AG08395 (cell line): ENCODE measurements around the gene UGP2.
"Not testable (repeated sequence)": the region's sequence is repeated elsewhere in the genome, so short reads cannot be mapped to it uniquely, and the experiment has no call there.

Source experiments
- DNase-seq: peaks from one replicate; pipeline ENCODE4 v3.0.0; 2012; ENCODE audit warnings: mixed read lengths, low spot score

The UGP2 gene

DNA sequence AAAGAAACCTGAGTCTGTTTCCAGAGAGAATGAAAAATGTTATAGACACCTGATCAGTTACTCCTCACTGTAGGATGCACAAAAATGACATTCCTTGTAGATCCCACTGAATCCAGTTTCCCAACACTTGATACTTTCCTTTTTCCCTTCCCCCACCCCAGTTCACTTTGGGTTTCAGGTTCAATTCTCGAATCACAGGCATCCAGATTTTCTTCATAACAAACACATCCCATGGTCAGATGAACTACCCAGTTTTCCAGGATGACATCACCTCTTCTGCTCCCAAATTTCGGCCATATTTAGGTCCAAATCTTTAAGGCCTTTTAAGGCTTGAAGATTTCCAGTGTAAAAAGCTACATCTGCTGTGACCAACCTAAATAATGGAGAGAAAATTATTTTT lies 51.5 kb downstream of the UGP2 start:
- DNase-seq = no peak

DNA sequence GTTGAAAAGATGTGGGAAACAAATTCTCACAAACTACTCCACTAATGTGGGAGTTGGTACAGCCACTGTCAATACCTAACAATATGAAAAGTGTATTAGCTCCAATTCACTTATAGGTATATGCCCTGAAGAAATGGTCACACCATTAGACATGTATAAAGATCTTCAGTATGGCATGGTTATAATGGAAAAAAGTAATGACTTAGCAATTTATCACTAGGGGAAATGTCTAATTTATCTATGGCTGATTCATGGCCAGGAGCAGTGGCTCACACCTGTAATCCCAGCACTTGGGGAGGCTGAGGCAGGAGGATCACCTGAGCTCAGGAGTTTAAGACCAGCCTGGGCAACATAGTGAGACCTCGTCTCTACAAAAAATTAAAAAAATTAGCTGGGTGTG lies 52.5 kb downstream of the UGP2 start:
- no peak for DNase-seq

DNA sequence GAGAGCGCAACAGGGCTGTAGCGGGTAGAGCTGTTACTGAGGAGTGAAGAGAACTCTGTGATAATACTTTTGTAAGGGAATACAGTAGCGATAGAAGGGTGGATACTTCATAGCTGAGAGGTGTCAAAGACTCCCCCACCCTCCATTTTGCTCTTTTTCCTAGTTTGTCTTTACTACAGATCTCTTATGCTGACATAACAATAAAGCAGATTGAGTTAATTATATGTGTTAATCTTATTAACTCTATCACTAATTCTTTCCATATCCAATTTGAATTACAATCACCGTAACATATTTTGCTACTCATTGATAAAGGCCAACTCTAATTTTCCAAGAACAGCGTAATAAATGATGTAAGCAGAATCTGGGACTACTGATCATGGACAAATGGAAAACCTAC lies 57.1 kb downstream of the UGP2 start:
- DNase-seq = no peak

DNA sequence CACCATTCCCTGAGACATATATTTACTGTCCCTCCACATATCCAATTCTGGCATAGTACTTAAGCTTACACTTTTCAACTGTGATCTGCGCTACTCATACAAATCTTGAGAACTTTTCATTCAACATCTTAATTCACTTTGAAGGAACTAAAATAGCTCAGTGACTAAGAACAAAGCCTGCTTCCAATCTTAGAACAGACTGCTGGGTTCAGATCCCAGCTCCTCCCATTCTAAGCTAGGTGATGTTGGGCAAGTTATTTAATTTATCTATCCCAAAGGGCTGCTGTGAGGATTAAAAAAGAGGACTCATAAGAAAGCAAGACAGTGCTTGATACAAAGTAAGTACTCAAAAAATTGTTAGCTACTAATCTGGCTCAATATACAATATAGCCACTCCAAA lies 57.9 kb downstream of the UGP2 start:
- DNase-seq = no peak

DNA sequence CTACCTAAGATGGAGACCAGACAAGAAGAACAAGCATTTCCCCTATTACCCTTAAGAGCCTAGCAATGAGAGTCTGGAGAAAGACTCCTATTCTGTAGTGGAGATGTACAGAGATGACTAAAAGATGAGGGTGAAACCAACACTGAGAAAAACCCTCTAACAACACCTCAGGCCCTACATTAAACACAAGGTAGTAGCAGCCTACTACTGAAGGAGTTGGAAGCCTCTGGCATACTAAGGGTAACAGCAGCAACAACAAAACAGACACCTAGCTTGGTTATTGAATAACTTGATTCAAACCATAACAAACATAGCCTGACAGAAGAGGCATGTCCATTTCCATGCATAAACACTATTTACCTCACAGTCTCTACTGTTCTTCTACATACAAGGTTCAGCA lies 60.5 kb downstream of the UGP2 start:
- DNase-seq = no peak

DNA sequence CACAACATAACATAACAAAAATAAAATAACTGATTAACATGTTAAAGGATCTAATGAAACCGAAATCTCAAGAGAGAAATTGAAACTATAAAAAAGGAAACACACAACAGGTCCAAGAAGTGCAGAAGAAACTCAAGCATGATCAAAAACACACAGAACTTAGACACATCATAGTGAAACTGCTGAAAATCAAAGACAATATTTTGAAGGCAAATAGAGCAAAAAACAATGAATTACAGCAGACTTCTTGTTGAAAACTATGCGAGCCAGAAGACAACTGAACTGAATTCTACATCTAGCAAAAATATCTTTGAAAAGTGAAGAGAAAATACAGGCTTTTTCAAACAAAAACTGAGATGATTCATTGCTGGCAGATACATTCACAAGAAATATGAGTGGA lies 61.3 kb downstream of the UGP2 start:
- no peak for DNase-seq

DNA sequence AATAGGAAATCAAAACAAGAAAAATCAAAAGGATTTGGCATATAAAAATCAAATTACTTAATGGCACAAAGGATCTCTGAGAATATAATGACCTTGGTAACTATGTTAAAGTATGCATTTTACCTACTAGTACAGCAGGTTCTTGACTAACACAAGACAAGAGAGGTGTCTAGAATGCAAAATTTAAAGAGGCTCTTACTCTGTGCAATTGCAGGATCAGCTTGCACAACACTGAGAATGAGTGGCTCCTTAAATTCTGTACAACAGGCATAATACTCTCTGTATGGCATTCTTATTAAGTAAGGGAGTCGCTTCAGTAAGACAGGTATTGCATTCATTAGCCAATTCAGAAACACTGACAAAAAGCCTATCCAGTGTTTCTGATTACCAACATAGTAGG lies 72.6 kb downstream of the UGP2 start:
- no peak for DNase-seq

DNA sequence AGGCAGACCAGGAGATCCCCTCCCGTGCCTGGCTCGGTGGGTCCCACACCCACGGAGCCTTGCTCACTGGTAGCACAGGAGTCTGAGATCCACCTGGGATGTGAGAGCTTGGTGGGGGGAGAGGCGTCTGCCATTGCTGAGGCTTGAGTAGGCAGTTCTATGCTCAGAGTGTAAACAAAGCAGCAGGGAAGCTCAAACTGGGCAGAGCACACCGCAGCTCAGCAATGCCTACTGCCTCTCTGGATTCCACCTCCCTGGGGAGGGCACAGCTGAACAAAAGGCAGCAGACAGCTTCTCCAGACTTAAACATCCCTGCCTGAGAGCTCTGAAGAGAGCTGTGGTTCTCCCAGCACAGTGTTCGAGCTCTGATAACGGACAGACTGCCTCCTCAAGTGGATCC lies 85.1 kb downstream of the UGP2 start:
- DNase-seq = no peak

DNA sequence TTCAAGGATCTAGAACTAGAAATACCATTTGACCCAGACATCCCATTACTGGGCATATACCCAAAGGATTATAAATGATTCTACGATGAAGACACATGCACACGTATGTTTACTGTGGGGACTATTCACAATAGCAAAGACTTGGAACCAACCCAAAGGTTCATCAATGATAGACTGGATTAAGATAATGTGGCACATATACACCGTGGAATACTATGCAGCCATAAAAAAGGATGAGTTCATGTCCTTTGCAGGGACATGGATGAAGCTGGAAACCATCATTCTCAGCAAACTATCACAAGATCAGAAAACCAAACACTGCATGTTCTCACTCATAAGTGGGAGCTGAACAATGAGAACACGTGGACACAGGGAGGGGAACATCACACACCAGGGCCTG lies 90.4 kb downstream of the UGP2 start:
- not testable (repeated sequence) for DNase-seq
